ENCODE measurements around the gene RTRAF. TPM values are rescaled to one million over a fixed set of nuclear protein-coding genes. Genes with fewer than 3 reads are reported as not detected.

The RTRAF gene
- total RNA-seq, 4 donors from 2014 or later = 20.2 to 58.7 (median 51.9) TPM

DNA sequence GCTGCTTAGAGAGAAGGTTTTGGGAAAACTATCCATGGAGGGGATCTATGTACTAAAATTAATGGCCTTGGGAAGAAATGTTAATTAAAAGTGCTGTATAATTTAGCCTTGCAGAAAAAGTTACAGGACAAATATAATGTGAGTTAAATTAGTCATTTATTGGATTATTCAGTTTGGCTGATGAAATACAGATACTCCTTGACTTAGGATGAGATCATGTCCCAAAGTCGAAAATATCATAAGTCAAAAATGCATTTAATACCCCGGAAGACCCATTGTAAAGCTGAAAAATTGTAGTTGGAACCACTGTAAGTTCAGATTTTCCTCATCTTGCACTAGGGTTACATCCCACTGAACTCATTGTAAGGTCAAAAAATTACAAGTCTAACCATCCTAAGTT is 9.7 kb downstream of the RTRAF start:
- no peak for DNase-seq

DNA sequence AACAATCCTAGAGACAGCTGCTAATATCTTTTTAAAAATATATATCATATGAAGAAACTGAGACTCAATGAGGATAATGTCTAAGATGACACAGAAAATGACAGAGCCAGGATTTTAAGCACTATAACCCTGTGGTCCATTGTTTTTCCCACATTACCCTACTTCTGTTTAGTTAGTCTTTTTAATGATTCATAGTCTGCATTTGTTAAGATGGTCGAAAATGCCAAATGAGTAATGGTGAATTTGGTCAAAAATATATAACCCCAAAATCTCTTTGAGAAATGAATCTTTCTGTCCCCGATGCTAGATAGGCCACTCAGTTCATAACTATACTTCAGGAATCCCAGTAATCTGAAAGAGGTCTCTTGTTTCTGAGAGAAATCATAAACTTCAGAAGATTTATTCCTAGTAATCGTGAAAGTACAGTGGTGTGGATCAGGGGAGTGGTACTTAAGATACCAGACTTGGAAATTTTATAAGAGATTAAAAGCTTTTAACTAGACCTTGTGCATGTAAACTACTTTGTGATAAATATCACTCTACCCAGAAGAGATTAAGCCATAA is 10.8 kb downstream of the RTRAF start:
- H3K9me3 ChIP-seq = no peaks in the 10 kb centered on the region
- TF ChIP-seq POLR2A (IDR thresholded peaks at IDR 0.05) = no peak
- TF ChIP-seq, protein P1, sequence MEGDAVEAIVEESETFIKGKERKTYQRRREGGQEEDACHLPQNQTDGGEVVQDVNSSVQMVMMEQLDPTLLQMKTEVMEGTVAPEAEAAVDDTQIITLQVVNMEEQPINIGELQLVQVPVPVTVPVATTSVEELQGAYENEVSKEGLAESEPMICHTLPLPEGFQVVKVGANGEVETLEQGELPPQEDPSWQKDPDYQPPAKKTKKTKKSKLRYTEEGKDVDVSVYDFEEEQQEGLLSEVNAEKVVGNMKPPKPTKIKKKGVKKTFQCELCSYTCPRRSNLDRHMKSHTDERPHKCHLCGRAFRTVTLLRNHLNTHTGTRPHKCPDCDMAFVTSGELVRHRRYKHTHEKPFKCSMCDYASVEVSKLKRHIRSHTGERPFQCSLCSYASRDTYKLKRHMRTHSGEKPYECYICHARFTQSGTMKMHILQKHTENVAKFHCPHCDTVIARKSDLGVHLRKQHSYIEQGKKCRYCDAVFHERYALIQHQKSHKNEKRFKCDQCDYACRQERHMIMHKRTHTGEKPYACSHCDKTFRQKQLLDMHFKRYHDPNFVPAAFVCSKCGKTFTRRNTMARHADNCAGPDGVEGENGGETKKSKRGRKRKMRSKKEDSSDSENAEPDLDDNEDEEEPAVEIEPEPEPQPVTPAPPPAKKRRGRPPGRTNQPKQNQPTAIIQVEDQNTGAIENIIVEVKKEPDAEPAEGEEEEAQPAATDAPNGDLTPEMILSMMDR (IDR thresholded peaks at IDR 0.05) = no peak
- H3K4me1 ChIP-seq = peaks cover 0 to 15% (median 3%) of the 10 kb centered on the region in 3 donors
- DNase-seq = no peak
- H3K27me3 ChIP-seq = no peaks in the 10 kb centered on the region
- H3K36me3 ChIP-seq = peaks cover 0 to 93% (median 6%) of the 10 kb centered on the region in 3 donors
- H3K4me3 ChIP-seq = no peak overlapping the region
- WGBS, 2 donors = 56 to 73% methylated on average over 3 of the region's 3 CpGs
- no peak overlapping the region for H3K27ac ChIP-seq
- intact Hi-C loops (cut with DNase I) = no loop called here

More for the DNA sequence above, 9.7 kb downstream of the RTRAF start:
- Histone ChIP-seq H3K9me3 (no peaks in the 10 kb centered on the region), H3K36me3 (peaks cover 0 to 93% (median 6%) of the 10 kb centered on the region in 3 donors), H3K4me1 (peaks cover 0 to 15% (median 3%) of the 10 kb centered on the region in 3 donors), H3K27me3 (no peaks in the 10 kb centered on the region), H3K4me3 (no peak overlapping the region), H3K27ac (no peak overlapping the region)
- no peak for TF ChIP-seq POLR2A (IDR thresholded peaks at IDR 0.05)
- TF ChIP-seq, protein P1 (IDR thresholded peaks at IDR 0.05) = no peak
- WGBS, 2 donors = 67 to 83% methylated on average over 2 of the region's 2 CpGs
- intact Hi-C loops (cut with DNase I) = loop anchor here (5.0 kb wide), 1 partner anchor 133 kb away; no protein-coding TSS in a partner anchor

DNA sequence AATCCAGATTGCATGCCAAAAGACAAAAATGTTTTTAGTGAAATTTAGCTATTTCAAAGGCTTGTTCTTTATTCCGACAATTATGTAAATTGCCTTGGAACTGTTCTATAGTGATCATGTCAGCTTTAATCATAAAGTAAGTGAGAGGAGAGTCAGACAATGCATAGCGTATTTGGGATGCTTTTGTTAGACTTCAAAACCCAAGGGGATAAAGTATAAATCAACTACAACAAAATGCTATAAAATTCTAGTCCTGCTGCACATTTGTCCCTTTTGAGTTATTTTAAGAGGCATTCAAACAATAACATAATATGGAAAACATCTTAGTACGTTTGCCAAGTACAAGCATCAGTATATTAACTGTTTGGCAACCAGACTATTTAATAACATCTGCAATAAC is 11.3 kb downstream of the RTRAF start:
- no peak for DNase-seq
- peaks cover 4 to 93% (median 6%) of the 10 kb centered on the region in 3 donors for H3K36me3 ChIP-seq
- no peaks in the 10 kb centered on the region for H3K9me3 ChIP-seq
- intact Hi-C loops (cut with DNase I) = no loop called here
- no peak overlapping the region for H3K4me3 ChIP-seq
- TF ChIP-seq, protein P1 (IDR thresholded peaks at IDR 0.05) = no peak
- no peak for TF ChIP-seq POLR2A (IDR thresholded peaks at IDR 0.05)
- H3K4me1 ChIP-seq = peaks cover 0 to 15% (median 3%) of the 10 kb centered on the region in 3 donors
- WGBS, 2 donors = 65 to 83% methylated on average over 3 of the region's 3 CpGs
- H3K27ac ChIP-seq = no peak overlapping the region
- H3K27me3 ChIP-seq = no peaks in the 10 kb centered on the region

GRCh38 chr14:52002542-52002941 is 13.2 kb downstream of the RTRAF start:
- peaks cover 6 to 99% (median 7%) of the 10 kb centered on the region in 3 donors for H3K36me3 ChIP-seq
- peak overlapping the region in 3 of 4 donors; percentile 64 to 66 (median 64) for H3K27ac ChIP-seq
- intact Hi-C loops (cut with DNase I) = no loop called here
- H3K27me3 ChIP-seq = no peaks in the 10 kb centered on the region
- no peaks in the 10 kb centered on the region for H3K9me3 ChIP-seq
- TF ChIP-seq, protein P1 (IDR thresholded peaks at IDR 0.05) = no peak
- TF ChIP-seq POLR2A (IDR thresholded peaks at IDR 0.05) = no peak
- H3K4me3 ChIP-seq = no peak overlapping the region
- H3K4me1 ChIP-seq = peaks cover 0 to 15% (median 3%) of the 10 kb centered on the region in 3 donors
- 57 to 73% methylated on average over 3 to 4 of the region's 4 CpGs for whole genome bisulfite sequencing, 2 donors
- no peak for DNase-seq

GRCh38 chr14:52003324-52003723 is 14.0 kb downstream of the RTRAF start:
- 57 to 68% methylated on average over 3 of the region's 3 CpGs for WGBS, 2 donors
- Histone ChIP-seq H3K4me3 (no peak overlapping the region), H3K36me3 (peaks cover 7 to 100% (median 11%) of the 10 kb centered on the region in 3 donors), H3K27me3 (no peaks in the 10 kb centered on the region), H3K4me1 (peaks cover 0 to 15% (median 3%) of the 10 kb centered on the region in 3 donors), H3K27ac (peak overlapping the region in 3 of 4 donors; percentile 64 to 66 (median 64)), H3K9me3 (no peaks in the 10 kb centered on the region)
- no peak for DNase-seq
- intact Hi-C loops (cut with DNase I) = no loop called here
- TF ChIP-seq, protein P1 (IDR thresholded peaks at IDR 0.05) = no peak
- TF ChIP-seq POLR2A (IDR thresholded peaks at IDR 0.05) = no peak

Measured in esophagus squamous epithelium (tissue), 5 donors.